NCI-H524 treated with DMSO at 0.1 percent for 48 hours (cell line): ENCODE measurements around the gene OR2M2.

Experiments
- DNase-seq: peaks from one replicate; lab custom pipeline; 2025; lab: John Stamatoyannopoulos, UW

The OR2M2 gene

GRCh38 chr1:248174521-248174920 is at the start of gene OR2M2:
OR2M2 (plus strand) TSS chr1:248174821; CDS start chr1:248179986, 5,165 bp downstream.
- no peak for DNase-seq

GRCh38 chr1:248127653-248128052 is 47.0 kb upstream of the OR2M2 start:
- no peak for DNase-seq

GRCh38 chr1:248136811-248137210 is 37.8 kb upstream of the OR2M2 start:
- no peak for DNase-seq

GRCh38 chr1:248140846-248141245 is 33.8 kb upstream of the OR2M2 start:
- no peak for DNase-seq

- no peak for DNase-seq
Observed at GRCh38 chr1:248143311-248143710, 31.3 kb upstream of the OR2M2 start.

- no peak for DNase-seq
Observed at GRCh38 chr1:248144513-248145198, 30.0 kb upstream of the OR2M2 start, which contains the start of gene OR2M5. OR2M5 (plus strand) TSS chr1:248145148; CDS start chr1:248145148, 0 bp downstream.

GRCh38 chr1:248152056-248152827 is 22.4 kb upstream of the OR2M2 start:
- DNase-seq: no peak

GRCh38 chr1:248155927-248156326 is 18.7 kb upstream of the OR2M2 start:
- DNase-seq: no peak

GRCh38 chr1:248158758-248159157 is 15.9 kb upstream of the OR2M2 start:
- DNase-seq: no peak

GRCh38 chr1:248164031-248164430 is 10.6 kb upstream of the OR2M2 start:
- DNase-seq: no peak

GRCh38 chr1:248165186-248165585 is 9.4 kb upstream of the OR2M2 start:
- DNase-seq: no peak

GRCh38 chr1:248183996-248184395 is 9.4 kb downstream of the OR2M2 start:
- DNase-seq: no peak

- no peak for DNase-seq
Observed at GRCh38 chr1:248187363-248187762, 12.7 kb downstream of the OR2M2 start.

- no peak for DNase-seq
Observed at GRCh38 chr1:248189026-248189425, 14.4 kb downstream of the OR2M2 start.

GRCh38 chr1:248194117-248194516 is 19.5 kb downstream of the OR2M2 start:
- no peak for DNase-seq

- DNase-seq: no peak
Observed at GRCh38 chr1:248196965-248197364, 22.3 kb downstream of the OR2M2 start, which contains the start of gene OR2M3. OR2M3 (plus strand) TSS chr1:248197265; CDS start chr1:248203068, 5,803 bp downstream.

GRCh38 chr1:248215880-248216279 is 41.3 kb downstream of the OR2M2 start:
- DNase-seq: no peak

GRCh38 chr1:248225537-248225936 is 50.9 kb downstream of the OR2M2 start:
- DNase-seq: no peak

GRCh38 chr1:248229360-248229908 is 54.8 kb downstream of the OR2M2 start:
- DNase-seq: no peak
